H9 (cell line): ENCODE data around the gene ASTL. TPM values are rescaled to one million over a fixed set of nuclear protein-coding genes. Genes with fewer than 3 reads are reported as not detected.
A peak's percentile ranks its signal among the peaks of the same experiment; 100 is the strongest.

Source experiments
- DNase-seq: peaks from one replicate; pipeline ENCODE4 v3.0.0-alpha.2; 2017
- H2AFZ ChIP-seq: one replicate; pipeline ENCODE4 v1.6.1; 2013; ENCODE audit warnings: mild to moderate bottlenecking, low read length, control low read depth, moderate library complexity
- H2AK5ac ChIP-seq: 2 replicates; pipeline ENCODE4 v1.6.1; 2013; ENCODE audit warnings: low read length, control low read depth, mixed read lengths; ENCODE audit not compliant: insufficient read length
- H2BK120ac ChIP-seq: one replicate; pipeline ENCODE4 v1.6.1; 2013; ENCODE audit warnings: low read depth, mild to moderate bottlenecking, low read length, control low read depth, inconsistent platforms; ENCODE audit not compliant: poor library complexity, severe bottlenecking
- H2BK12ac ChIP-seq: 2 replicates; pipeline ENCODE4 v1.6.1; 2013; ENCODE audit warnings: low read length, control low read depth, mixed read lengths, low read depth; ENCODE audit not compliant: insufficient read length
- H2BK15ac ChIP-seq: 2 replicates; pipeline ENCODE4 v1.6.1; 2013; ENCODE audit warnings: low read depth, low read length, control low read depth
- H2BK20ac ChIP-seq: one replicate; pipeline ENCODE4 v1.6.1; 2013; ENCODE audit warnings: low read depth, mild to moderate bottlenecking, low read length, control low read depth, inconsistent platforms; ENCODE audit not compliant: poor library complexity, severe bottlenecking
- H2BK5ac ChIP-seq: 2 replicates; pipeline ENCODE4 v1.6.1; 2013; ENCODE audit warnings: low read length, control low read depth, mixed read lengths; ENCODE audit not compliant: insufficient read length
- H3K14ac ChIP-seq: 2 replicates; pipeline ENCODE4 v1.6.1; 2013; ENCODE audit warnings: low read length, control low read depth; ENCODE audit not compliant: insufficient read depth
- H3K18ac ChIP-seq: 2 replicates; pipeline ENCODE4 v1.6.1; 2013; ENCODE audit warnings: low read depth, mild to moderate bottlenecking, mixed read lengths, low read length, control low read depth; ENCODE audit not compliant: insufficient read length
- H3K23ac ChIP-seq: 2 replicates; pipeline ENCODE4 v1.6.1; 2013; ENCODE audit warnings: low read length, control low read depth, mixed read lengths, low read depth; ENCODE audit not compliant: insufficient read length
- H3K23me2 ChIP-seq: 2 replicates; pipeline ENCODE4 v1.6.1; 2013; ENCODE audit warnings: low read depth, mild to moderate bottlenecking, mixed read lengths, low read length, control low read depth; ENCODE audit not compliant: insufficient read length, poor library complexity, severe bottlenecking
- H3K27ac ChIP-seq: 2 replicates; pipeline ENCODE4 v1.5.1; 2013; ENCODE audit warnings: low read length, control low read depth, mixed read lengths, low read depth; ENCODE audit not compliant: insufficient read length
- H3K27me3 ChIP-seq: 2 replicates; pipeline ENCODE4 v1.6.1; 2013; ENCODE audit warnings: low read length, control low read depth, inconsistent platforms; ENCODE audit not compliant: insufficient read depth
- H3K4ac ChIP-seq: 2 replicates; pipeline ENCODE4 v1.6.1; 2013; ENCODE audit warnings: low read depth, mild to moderate bottlenecking, control low read depth, inconsistent platforms, low read length, moderate library complexity
- H3K4me1 ChIP-seq: 2 replicates; pipeline ENCODE4 v1.6.1; 2013; ENCODE audit warnings: low read length, control low read depth, inconsistent platforms; ENCODE audit not compliant: insufficient read depth
- H3K4me2 ChIP-seq: 2 replicates; pipeline ENCODE4 v1.6.1; 2013; ENCODE audit warnings: low read length, control low read depth, mixed read lengths; ENCODE audit not compliant: insufficient read length, insufficient read depth
- H3K56ac ChIP-seq: 2 replicates; pipeline ENCODE4 v1.6.1; 2013; ENCODE audit warnings: low read depth, mild to moderate bottlenecking, mixed read lengths, low read length, control low read depth; ENCODE audit not compliant: insufficient read length
- H3K79me1 ChIP-seq: 2 replicates; pipeline ENCODE4 v1.6.1; 2013; ENCODE audit warnings: low read depth, mild to moderate bottlenecking, moderate library complexity, low read length, control low read depth, inconsistent platforms; ENCODE audit not compliant: insufficient read depth, poor library complexity, severe bottlenecking
- H3K79me2 ChIP-seq: 2 replicates; pipeline ENCODE4 v1.6.1; 2013; ENCODE audit warnings: low read length, control low read depth, inconsistent platforms; ENCODE audit not compliant: insufficient read depth
- H3K9ac ChIP-seq: 2 replicates; pipeline ENCODE4 v1.6.1; 2013; ENCODE audit warnings: low read length, control low read depth, mixed read lengths; ENCODE audit not compliant: insufficient read length; ENCODE audit errors: extremely low read depth
- H3K9me3 ChIP-seq: one replicate; pipeline ENCODE4 v1.6.1; 2013; ENCODE audit warnings: low read depth, low read length, inconsistent platforms; ENCODE audit not compliant: control insufficient read depth
- H3T11ph ChIP-seq: one replicate; pipeline ENCODE4 v1.6.1; 2013; ENCODE audit warnings: mild to moderate bottlenecking, low read length, control low read depth, inconsistent platforms
- H4K20me1 ChIP-seq: one replicate; pipeline ENCODE4 v1.6.1; 2013; ENCODE audit not compliant: control insufficient read depth, insufficient read length, insufficient read depth
- H4K5ac ChIP-seq: 2 replicates; pipeline ENCODE4 v1.6.1; 2013; ENCODE audit warnings: low read depth, mild to moderate bottlenecking, mixed read lengths, low read length, control low read depth; ENCODE audit not compliant: insufficient read length
- H4K8ac ChIP-seq: replicated peaks from 2 replicates; pipeline ENCODE4 v1.6.1; 2013; ENCODE audit warnings: low read length, control low read depth, mixed read lengths, low read depth; ENCODE audit not compliant: insufficient read length
- H4K91ac ChIP-seq: 2 replicates; pipeline ENCODE4 v1.6.1; 2013; ENCODE audit warnings: low read depth, mild to moderate bottlenecking, moderate library complexity, mixed read lengths, low read length, control low read depth; ENCODE audit not compliant: insufficient read length
- H3K27ac Mint-ChIP-seq, 3 experiments: 2 replicates in 2 of 3; 3 replicates in 1 of 3; pipeline ENCODE4 v1.8.0; 2020 to 2021; ENCODE audit warnings: mixed read lengths in 3 of 3, mild to moderate bottlenecking in 1 of 3, moderate library complexity in 1 of 3
- H3K27me3 Mint-ChIP-seq: 2 replicates; pipeline ENCODE4 v1.8.0; 2021; ENCODE audit warnings: low read depth, mild to moderate bottlenecking, moderate library complexity, mixed read lengths
- H3K36me3 Mint-ChIP-seq, 3 experiments: 2 replicates in 2 of 3; 3 replicates in 1 of 3; pipeline ENCODE4 v1.8.0; 2020 to 2021; ENCODE audit warnings: low read depth in 3 of 3, mixed read lengths in 3 of 3; ENCODE audit not compliant: insufficient read depth in 1 of 3
- H3K4me1 Mint-ChIP-seq, 2 experiments: 2 replicates each; pipeline ENCODE4 v1.8.0; 2020; ENCODE audit warnings: mixed read lengths in 2 of 2
- H3K4me3 Mint-ChIP-seq, 2 experiments: 2 replicates in 1 of 2; 3 replicates in 1 of 2; pipeline ENCODE4 v1.8.0; 2020 to 2021; ENCODE audit warnings: mild to moderate bottlenecking in 2 of 2, mixed read lengths in 2 of 2, moderate library complexity in 1 of 2
- H3K9me3 Mint-ChIP-seq, 2 experiments: 2 replicates in 1 of 2; 3 replicates in 1 of 2; pipeline ENCODE4 v1.8.0; 2020; ENCODE audit warnings: mild to moderate bottlenecking in 2 of 2, mixed read lengths in 2 of 2, moderate library complexity in 1 of 2
- CTCF ChIP-seq: fragments of 200-600 bp; sonication (generic); conservative IDR thresholded peaks from 3 replicates; pipeline ENCODE4 v1.8.0; 2021; ENCODE audit warnings: antibody characterized with exemption, mild to moderate bottlenecking
- WGBS: extraction: QIAGEN DNeasy Blood & Tissue Kit; methylation state at CpG from one replicate; pipeline ENCODE4 v1.1.7; 2013; ENCODE audit warnings: missing lambda C conversion rate, low lambda C conversion rate, mixed read lengths; ENCODE audit not compliant: insufficient read length; ENCODE audit errors: extremely low coverage; 5-methylcytosine and 5-hydroxymethylcytosine counted together
- total RNA-seq: library from RNA; stranded (reverse); gene quantifications from 2 replicates; pipeline ENCODE4 v1.2.1, GENCODE V29; 2021

Gene ASTL
- total RNA-seq, 1 experiment from 2014 or later, result 0.81 TPM

DNA sequence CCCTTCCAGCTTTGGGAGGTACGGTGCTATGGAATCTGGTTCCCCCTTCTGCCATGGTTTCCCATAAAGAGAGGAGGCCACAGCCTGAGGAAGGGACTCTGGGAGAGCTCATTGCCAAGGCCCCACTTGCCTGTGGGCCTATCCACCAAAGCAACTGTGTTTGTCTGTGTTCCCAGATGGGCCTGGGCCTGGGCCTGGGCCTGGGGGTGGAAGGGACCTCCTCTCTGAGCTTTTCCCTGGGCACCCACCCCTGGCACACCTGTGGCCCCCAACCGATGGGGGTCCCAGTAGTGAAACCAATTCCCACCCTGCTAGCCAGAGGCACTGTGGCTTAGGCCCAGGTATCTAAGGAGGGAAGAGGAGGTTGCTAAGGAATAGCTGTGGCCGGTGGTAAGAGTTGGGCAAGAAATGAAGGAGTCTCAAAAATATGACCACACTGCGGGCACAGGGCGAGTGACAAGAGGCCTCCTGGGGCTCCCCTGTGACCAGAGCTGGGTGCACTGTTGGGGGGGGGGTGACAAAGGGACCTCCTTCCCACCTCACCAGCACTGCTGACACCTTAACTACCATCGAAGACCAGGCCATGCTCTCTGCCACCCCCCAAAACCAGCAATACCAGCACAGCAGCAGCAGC is 11.8 kb upstream of the ASTL start:
- Histone ChIP-seq H3K23me2 (peaks cover under 1% of the 10 kb centered on the region), H3K14ac (no peak overlapping the region), H2BK15ac (no peak overlapping the region), H3K27me3 (no peaks in the 10 kb centered on the region; the same call in 1 of the 2 replicates), H3K18ac (no peak overlapping the region), H2BK120ac (no peak overlapping the region), H4K5ac (no peak overlapping the region), H3K27ac (no peak overlapping the region), H2BK5ac (no peak overlapping the region), H3K4me1 (no peaks in the 10 kb centered on the region; the same call in 1 of the 2 replicates), H2BK20ac (no peak overlapping the region), H3K9me3 (no peaks in the 10 kb centered on the region), H3K9ac (no peak overlapping the region), H3K56ac (no peak overlapping the region), H3T11ph (no peak overlapping the region), H4K20me1 (no peaks in the 10 kb centered on the region), H2AK5ac (no peak overlapping the region), H2AFZ (no peak overlapping the region), H4K91ac (no peak overlapping the region), H3K4me2 (no peak overlapping the region), H3K79me2 (no peaks in the 10 kb centered on the region), H3K79me1 (no peaks in the 10 kb centered on the region), H3K23ac (no peak overlapping the region), H4K8ac (no peak overlapping the region), H2BK12ac (no peak overlapping the region), H3K4ac (no peak overlapping the region)
- H3K9me3 Mint-ChIP-seq, result 0 out of 5 replicates have a peak, but pooled peaks cover 0 to 3% of the 10 kb centered on the region in 2 experiments
- no peak for TF ChIP-seq CTCF
- H3K27me3 Mint-ChIP-seq, result peaks cover 26% of the 10 kb centered on the region
- H3K4me1 Mint-ChIP-seq, result peaks cover 28 to 54% of the 10 kb centered on the region in 2 experiments
- H3K36me3 Mint-ChIP-seq, result peaks cover 0 to 4% (median 0%) of the 10 kb centered on the region in 3 experiments; a peak in 1 of 7 replicates
- DNase-seq, result peak; percentile 19
- no CpG with 5 or more reads among the region's 6 CpGs for WGBS
- H3K27ac Mint-ChIP-seq, result peak overlapping the region in 1 of 3 experiments; percentile 15; a peak in 1 of 7 replicates
- no peak overlapping the region for H3K4me3 Mint-ChIP-seq
